OCI-LY7 (cell line): ENCODE data around the gene CACNA1D. TPM values are rescaled to one million over a fixed set of nuclear protein-coding genes. Genes with fewer than 3 reads are reported as not detected.

ENCODE experiments used
- BruUV-seq: library from RNA; stranded (reverse); fragments of 400-500 nt; replicated peaks from 2 replicates; lab custom pipeline; 2021; lab: Mats Ljungman, UMichigan
- CTCF ChIA-PET: fragments of 300-600 bp; sonication (Branson Sonifier 250); formaldehyde crosslinking; loops from one replicate; lab custom pipeline; 2022; ENCODE audit warnings: antibody characterized with exemption; ENCODE audit not compliant: unreplicated experiment; lab: Charles Lee
- POLR2A ChIA-PET: fragments of 300-600 bp; sonication (Branson Sonifier 250); formaldehyde crosslinking; loops from one replicate; lab custom pipeline; 2022; ENCODE audit warnings: antibody characterized with exemption; lab: Charles Lee
- DNase-seq: peaks from one replicate; pipeline ENCODE4 v3.0.0-alpha.2; 2015; ENCODE audit warnings: low spot score
- H2AFZ ChIP-seq: fragments of 200-600 bp; sonication (generic), shearing (Covaris generic); 2 replicates; pipeline ENCODE4 v1.6.1; 2014; ENCODE audit warnings: mild to moderate bottlenecking, antibody characterized with exemption, low read length, moderate library complexity
- H3K27ac ChIP-seq: fragments of 200-600 bp; sonication (generic); 2 replicates; pipeline ENCODE4 v1.5.1; 2014; ENCODE audit warnings: mixed run types, low read depth, mild to moderate bottlenecking, moderate library complexity, low read length, inconsistent platforms; ENCODE audit not compliant: poor library complexity, severe bottlenecking
- H3K36me3 ChIP-seq: fragments of 200-600 bp; sonication (generic); 2 replicates; pipeline ENCODE4 v1.6.1; 2014; ENCODE audit warnings: mild to moderate bottlenecking, antibody characterized with exemption, low read length, moderate library complexity, mixed read lengths; ENCODE audit not compliant: insufficient read depth
- H3K4me1 ChIP-seq: fragments of 200-600 bp; sonication (generic); 2 replicates; pipeline ENCODE4 v1.5.1; 2014; ENCODE audit warnings: mild to moderate bottlenecking, low read length; ENCODE audit not compliant: insufficient read depth, poor library complexity, severe bottlenecking
- H3K4me2 ChIP-seq: fragments of 200-600 bp; sonication (generic); 2 replicates; pipeline ENCODE4 v1.6.1; 2014; ENCODE audit warnings: mild to moderate bottlenecking, low read length
- H3K4me3 ChIP-seq: fragments of 200-600 bp; sonication (generic); 2 replicates; pipeline ENCODE4 v1.5.1; 2014; ENCODE audit warnings: mild to moderate bottlenecking, low read depth, low read length; ENCODE audit not compliant: poor library complexity, severe bottlenecking
- H3K79me2 ChIP-seq: fragments of 200-600 bp; sonication (generic); 2 replicates; pipeline ENCODE4 v1.6.1; 2016; ENCODE audit warnings: low read depth, mild to moderate bottlenecking, low read length, moderate library complexity, mixed read lengths; ENCODE audit not compliant: insufficient read depth
- H3K9me2 ChIP-seq: fragments of 200-600 bp; sonication (generic); 2 replicates; pipeline ENCODE4 v1.6.1; 2016; ENCODE audit warnings: mild to moderate bottlenecking, low read length, mixed read lengths; ENCODE audit not compliant: insufficient read depth
- H3K9me3 ChIP-seq: fragments of 200-600 bp; sonication (generic); 2 replicates; pipeline ENCODE4 v1.6.1; 2014; ENCODE audit warnings: mild to moderate bottlenecking, mixed run types, low read length, mixed read lengths
- H4K20me1 ChIP-seq: fragments of 200-600 bp; sonication (generic); 2 replicates; pipeline ENCODE4 v1.6.1; 2014; ENCODE audit warnings: mild to moderate bottlenecking, antibody characterized with exemption, low read length, moderate library complexity, mixed read lengths; ENCODE audit not compliant: insufficient read depth
- EZH2phosphoT487 ChIP-seq: fragments of 200-600 bp; sonication (generic); IDR thresholded peaks from 2 replicates; pipeline ENCODE4 v1.6.1; 2018; ENCODE audit warnings: low read depth, borderline replicate concordance, mild to moderate bottlenecking, mixed run types, antibody characterized with exemption, low read length, moderate library complexity, mixed read lengths
- intact Hi-C: fragments of 100-400 bp; cut with micrococcal nuclease; formaldehyde crosslinking; loops from one replicate; pipeline ENCODE4 v1.10.0; 2022; ENCODE audit not compliant: unreplicated experiment
- total RNA-seq, 2 experiments: library from RNA; depleted of rRNA in 1 of 2; stranded (reverse); fragments of >200 nt in 1 of 2; shearing (Covaris generic) in 1 of 2; gene quantifications; 2 replicates each; pipeline ENCODE4 v1.2.3, GENCODE V29; 2014 to 2022
- TF ChIP-seq, protein P1 (sequence below): fragments of 200-600 bp; sonication (generic); conservative IDR thresholded peaks from 2 replicates; pipeline ENCODE4 v1.5.1; 2014; ENCODE audit warnings: mild to moderate bottlenecking, antibody characterized with exemption, low read length, moderate library complexity, mixed read lengths

The CACNA1D gene
- total RNA-seq, 2 experiments from 2014 or later, result 0.42 TPM; not detected in 1

DNA sequence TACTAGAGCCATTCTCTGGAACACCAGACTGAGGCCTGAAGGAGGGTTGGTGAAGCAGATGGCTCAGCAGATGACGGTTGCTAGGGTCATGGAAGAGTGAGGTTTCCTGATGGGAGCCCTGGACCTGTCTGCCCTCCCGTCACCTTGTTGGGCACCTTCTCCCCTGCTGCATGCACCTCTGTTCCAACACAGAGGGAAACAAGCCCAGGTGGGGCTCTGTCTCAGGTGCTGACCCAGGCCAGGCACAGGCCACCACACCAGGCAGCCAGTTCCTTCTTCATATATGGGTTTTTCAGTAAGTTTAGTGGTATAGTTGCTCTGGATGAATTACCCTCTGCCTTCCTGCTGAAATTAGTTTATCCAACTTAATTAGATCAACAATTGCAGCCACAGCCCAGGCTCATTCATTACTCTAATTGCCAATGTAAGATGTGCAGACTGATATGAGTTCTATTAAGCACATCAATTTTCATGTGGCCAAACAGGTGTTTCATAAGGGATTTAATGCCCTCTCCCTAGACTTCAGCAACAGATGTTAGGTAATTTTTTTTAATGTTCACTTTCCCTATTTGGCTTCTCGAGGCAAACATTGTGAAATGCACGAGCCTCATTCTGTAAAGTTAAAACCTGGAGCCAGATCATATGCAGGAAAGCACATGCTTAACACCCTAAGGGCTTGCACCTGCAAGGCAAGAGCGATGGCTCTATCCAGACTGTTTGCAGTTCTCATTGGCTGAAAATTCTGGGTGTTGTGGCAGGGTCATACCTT lies 177.0 kb downstream of the CACNA1D start:
- Histone ChIP-seq H3K4me1 (no peaks in the 10 kb centered on the region), H3K4me3 (no peak overlapping the region), H3K36me3 (no peaks in the 10 kb centered on the region), H3K9me2 (no peaks in the 10 kb centered on the region), H3K4me2 (no peak overlapping the region), H3K9me3 (no peaks in the 10 kb centered on the region), H3K79me2 (no peaks in the 10 kb centered on the region), H3K27ac (no peak overlapping the region), H4K20me1 (no peaks in the 10 kb centered on the region), H2AFZ (no peak overlapping the region)
- no peak for DNase-seq
- ChIA-PET CTCF (no interaction called here), POLR2A (no interaction called here)
- no peak for TF ChIP-seq EZH2phosphoT487
- TF ChIP-seq, protein P1, sequence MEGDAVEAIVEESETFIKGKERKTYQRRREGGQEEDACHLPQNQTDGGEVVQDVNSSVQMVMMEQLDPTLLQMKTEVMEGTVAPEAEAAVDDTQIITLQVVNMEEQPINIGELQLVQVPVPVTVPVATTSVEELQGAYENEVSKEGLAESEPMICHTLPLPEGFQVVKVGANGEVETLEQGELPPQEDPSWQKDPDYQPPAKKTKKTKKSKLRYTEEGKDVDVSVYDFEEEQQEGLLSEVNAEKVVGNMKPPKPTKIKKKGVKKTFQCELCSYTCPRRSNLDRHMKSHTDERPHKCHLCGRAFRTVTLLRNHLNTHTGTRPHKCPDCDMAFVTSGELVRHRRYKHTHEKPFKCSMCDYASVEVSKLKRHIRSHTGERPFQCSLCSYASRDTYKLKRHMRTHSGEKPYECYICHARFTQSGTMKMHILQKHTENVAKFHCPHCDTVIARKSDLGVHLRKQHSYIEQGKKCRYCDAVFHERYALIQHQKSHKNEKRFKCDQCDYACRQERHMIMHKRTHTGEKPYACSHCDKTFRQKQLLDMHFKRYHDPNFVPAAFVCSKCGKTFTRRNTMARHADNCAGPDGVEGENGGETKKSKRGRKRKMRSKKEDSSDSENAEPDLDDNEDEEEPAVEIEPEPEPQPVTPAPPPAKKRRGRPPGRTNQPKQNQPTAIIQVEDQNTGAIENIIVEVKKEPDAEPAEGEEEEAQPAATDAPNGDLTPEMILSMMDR, result no peak
- BruUV-seq, result no TSS peak
- intact Hi-C loops, result no loop called here

DNA sequence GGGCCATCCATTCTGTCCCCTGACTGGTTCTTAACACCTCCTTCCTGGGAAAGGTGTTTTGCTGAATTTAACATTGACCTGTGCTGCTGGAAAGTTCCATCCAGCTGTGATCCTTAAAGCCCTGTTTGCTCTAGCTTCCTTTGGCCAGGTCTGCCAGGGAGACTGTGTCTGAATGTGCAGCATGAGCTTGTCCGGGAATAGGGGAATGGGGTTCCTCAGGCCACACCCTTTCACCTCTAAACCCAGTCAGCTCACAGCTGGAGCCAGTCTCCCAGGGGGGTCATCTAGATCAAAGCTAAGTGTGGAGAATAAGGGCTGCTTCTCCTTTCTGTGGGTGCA lies 177.5 kb downstream of the CACNA1D start:
- intact Hi-C loops, result no loop called here
- H4K20me1 ChIP-seq, result no peaks in the 10 kb centered on the region
- ChIA-PET POLR2A (no interaction called here), CTCF (no interaction called here)
- no peaks in the 10 kb centered on the region for H3K9me3 ChIP-seq
- no peaks in the 10 kb centered on the region for H3K36me3 ChIP-seq
- DNase-seq, result no peak
- no peaks in the 10 kb centered on the region for H3K9me2 ChIP-seq
- BruUV-seq, result no TSS peak
- H3K4me1 ChIP-seq, result no peaks in the 10 kb centered on the region
- no peak overlapping the region for H2AFZ ChIP-seq
- no peak overlapping the region for H3K27ac ChIP-seq
- H3K79me2 ChIP-seq, result no peaks in the 10 kb centered on the region
- TF ChIP-seq, protein P1, result no peak
- no peak for TF ChIP-seq EZH2phosphoT487
- no peak overlapping the region for H3K4me2 ChIP-seq
- no peak overlapping the region for H3K4me3 ChIP-seq

DNA sequence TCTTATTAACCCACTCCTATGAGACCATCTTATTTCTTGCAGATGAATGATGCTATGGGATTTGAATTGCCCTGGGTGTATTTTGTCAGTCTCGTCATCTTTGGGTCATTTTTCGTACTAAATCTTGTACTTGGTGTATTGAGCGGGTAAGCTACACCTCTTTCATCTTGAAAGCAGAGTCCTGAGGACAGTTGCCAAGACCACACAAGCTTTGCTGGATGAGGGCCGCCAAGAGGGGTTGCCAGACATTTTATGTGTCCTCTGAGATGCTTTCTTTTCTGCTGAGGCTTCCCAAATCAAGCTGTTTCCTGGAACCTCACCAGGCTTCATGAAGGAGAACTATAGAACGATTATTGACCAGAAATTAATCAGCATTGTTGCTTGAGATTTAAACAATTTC lies 178.6 kb downstream of the CACNA1D start:
- no peaks in the 10 kb centered on the region for H3K9me2 ChIP-seq
- no peak overlapping the region for H3K4me3 ChIP-seq
- ChIA-PET POLR2A (no interaction called here), CTCF (no interaction called here)
- no peaks in the 10 kb centered on the region for H3K9me3 ChIP-seq
- H2AFZ ChIP-seq, result no peak overlapping the region
- no peaks in the 10 kb centered on the region for H4K20me1 ChIP-seq
- H3K79me2 ChIP-seq, result no peaks in the 10 kb centered on the region
- intact Hi-C loops, result no loop called here
- H3K4me1 ChIP-seq, result no peaks in the 10 kb centered on the region
- DNase-seq, result no peak
- no peak overlapping the region for H3K27ac ChIP-seq
- BruUV-seq, result no TSS peak
- TF ChIP-seq, protein P1, result no peak
- no peak for TF ChIP-seq EZH2phosphoT487
- no peak overlapping the region for H3K4me2 ChIP-seq
- H3K36me3 ChIP-seq, result no peaks in the 10 kb centered on the region
